ENCODE data around the gene ZNF561.
A peak's percentile ranks its signal among the peaks of the same experiment; 100 is the strongest.
"Not testable (repeated sequence)": the region's sequence is repeated elsewhere in the genome, so short reads cannot be mapped to it uniquely, and the experiment has no call there.

Gene ZNF561

DNA sequence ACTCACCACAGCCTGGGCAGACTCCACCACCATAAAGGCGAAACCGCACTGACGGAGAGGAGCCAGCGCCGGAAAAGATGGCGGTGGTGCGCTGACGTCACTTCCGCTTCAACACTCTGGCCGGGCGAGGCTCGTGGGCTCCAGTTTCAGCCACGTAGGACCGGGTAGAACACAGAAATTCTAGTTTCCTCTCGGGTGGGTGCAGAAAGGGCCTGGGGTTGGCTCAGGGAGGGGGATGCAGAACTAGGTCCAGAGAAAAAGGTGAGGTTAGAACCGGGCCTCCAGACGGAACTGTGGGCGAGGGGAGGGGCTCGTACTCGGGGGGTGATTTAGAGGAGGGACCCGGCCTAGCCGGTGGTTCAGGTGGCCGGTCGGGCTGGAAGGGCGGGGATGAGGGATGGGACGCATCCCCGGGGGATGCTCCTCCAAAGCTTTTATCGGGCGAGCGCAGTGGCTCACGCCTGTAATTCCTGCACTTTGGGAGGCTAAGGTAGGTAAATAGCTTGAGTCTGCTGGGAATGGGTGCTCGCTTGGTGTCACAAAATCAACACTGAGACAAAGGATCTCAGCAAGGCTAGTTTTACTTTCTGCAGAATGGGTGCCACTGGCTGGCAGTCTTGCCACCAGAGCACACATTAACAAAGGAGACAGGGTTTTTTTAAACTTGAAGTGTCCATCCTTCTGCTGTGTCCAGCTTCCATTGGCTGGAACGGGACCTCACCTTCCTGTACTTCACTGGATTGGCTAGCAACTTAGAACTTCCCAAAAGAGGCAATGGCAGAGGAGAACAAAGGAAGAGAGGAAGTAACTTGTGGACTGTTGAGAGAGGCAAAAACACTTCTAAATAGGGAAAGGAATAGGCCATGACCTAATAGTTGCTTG is at the start of gene ZNF561:
ZNF561 (minus strand) TSS at position 77 of the 882 bp plus-strand sequence. CDS start 1,776 bp downstream, outside the sequence.
- Histone ChIP-seq H3K4me1 (ENCODE audit: control insufficient read depth, insufficient read depth, low read length) (peaks cover 13% of the 10 kb centered on the region), H3K4me3 (ENCODE audit: low read length) (peak within 1 kb of the TSS; percentile 88), H3K9ac (ENCODE audit: low read length) (peak within 1 kb of the TSS; percentile 90), H3K9me3 (ENCODE audit: control insufficient read depth, low read length) (no peaks in the 10 kb centered on the region), H3K27me3 (replicated peaks; ENCODE audit: control insufficient read depth, insufficient read depth, low read length) (no peaks in the 10 kb centered on the region), H3K36me3 (ENCODE audit: control insufficient read depth, insufficient read depth, low read length, severe bottlenecking) (peaks cover 30% of the 10 kb centered on the region)
- DNase-seq (ENCODE audit: low read depth), result peak; percentile 95

DNA sequence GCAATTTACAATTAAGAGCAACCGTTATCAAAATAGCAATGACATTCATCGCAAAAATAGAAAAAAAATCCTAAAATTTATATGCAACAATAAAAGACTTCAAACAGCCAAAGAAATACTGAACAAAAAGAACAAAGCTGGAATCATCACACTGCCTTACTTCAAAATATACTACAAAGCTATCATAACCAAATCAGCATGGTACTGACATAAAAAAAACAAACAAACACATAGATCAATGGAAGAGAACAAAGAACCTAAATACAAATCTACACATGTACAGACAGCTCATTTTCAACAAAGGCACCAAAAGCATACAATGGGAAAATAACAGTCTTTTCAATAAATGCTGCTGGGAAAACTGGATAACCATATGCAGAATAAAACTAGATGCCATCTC is 47.5 kb upstream of the ZNF561 start:
- H3K9ac ChIP-seq (ENCODE audit: low read length), result no peak overlapping the region
- H3K9me3 ChIP-seq (ENCODE audit: control insufficient read depth, low read length), result peaks cover 25% of the 10 kb centered on the region

GRCh38 chr19:9667898-9668297 is 46.9 kb upstream of the ZNF561 start:
- no peaks in the 10 kb centered on the region for H3K27me3 ChIP-seq (replicated peaks; ENCODE audit: control insufficient read depth, insufficient read depth, low read length)
- DNase-seq (ENCODE audit: low read depth), result no peak
- peaks cover 18% of the 10 kb centered on the region for H3K9me3 ChIP-seq (ENCODE audit: control insufficient read depth, low read length)
- peaks cover 28% of the 10 kb centered on the region for H3K36me3 ChIP-seq (ENCODE audit: control insufficient read depth, insufficient read depth, low read length, severe bottlenecking)
- H3K4me3 ChIP-seq (ENCODE audit: low read length), result no peak overlapping the region
- no peaks in the 10 kb centered on the region for H3K4me1 ChIP-seq (ENCODE audit: control insufficient read depth, insufficient read depth, low read length)
- H3K9ac ChIP-seq (ENCODE audit: low read length), result no peak overlapping the region

More for the DNA sequence above, 47.5 kb upstream of the ZNF561 start:
- Histone ChIP-seq H3K4me1 (ENCODE audit: control insufficient read depth, insufficient read depth, low read length) (no peaks in the 10 kb centered on the region), H3K27me3 (replicated peaks; ENCODE audit: control insufficient read depth, insufficient read depth, low read length) (no peaks in the 10 kb centered on the region), H3K4me3 (ENCODE audit: low read length) (no peak overlapping the region), H3K36me3 (ENCODE audit: control insufficient read depth, insufficient read depth, low read length, severe bottlenecking) (peaks cover 28% of the 10 kb centered on the region)
- no peak for DNase-seq (ENCODE audit: low read depth)

- no peaks in the 10 kb centered on the region for H3K27me3 ChIP-seq (replicated peaks; ENCODE audit: control insufficient read depth, insufficient read depth, low read length)
- DNase-seq (ENCODE audit: low read depth), result no peak
Measured at GRCh38 chr19:9658769-9659168, 37.7 kb upstream of the ZNF561 start.

DNA sequence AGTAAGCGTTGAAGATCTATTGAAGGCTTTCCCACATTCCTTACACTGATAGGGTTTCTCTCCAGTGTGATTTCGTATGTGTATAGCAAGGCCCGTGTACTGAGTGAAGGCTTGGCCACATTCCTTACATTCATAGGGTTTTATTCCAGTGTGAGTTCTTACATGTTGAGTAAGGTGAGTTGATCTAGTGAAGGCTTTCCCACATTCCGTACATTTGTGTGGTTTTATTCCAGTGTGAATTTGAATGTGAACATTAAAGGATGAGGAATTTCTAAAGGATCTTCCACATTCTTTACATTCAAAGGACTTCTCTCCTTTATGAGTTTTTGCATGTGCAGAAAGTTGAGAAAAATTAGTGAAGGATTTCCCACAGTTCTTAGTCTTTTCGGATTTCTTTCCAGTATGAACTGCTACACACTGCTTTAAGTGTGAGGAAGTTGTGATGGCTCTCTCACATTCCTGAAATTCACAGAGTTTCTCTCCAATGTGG is 32.1 kb upstream of the ZNF561 start:
- Histone ChIP-seq H3K4me3 (ENCODE audit: low read length) (peak overlapping the region; percentile 66), H3K9me3 (ENCODE audit: control insufficient read depth, low read length) (peaks cover 60% of the 10 kb centered on the region), H3K36me3 (ENCODE audit: control insufficient read depth, insufficient read depth, low read length, severe bottlenecking) (peaks cover 90% of the 10 kb centered on the region)
- not testable (repeated sequence) for H3K9ac ChIP-seq (ENCODE audit: low read length); H3K4me1 ChIP-seq (ENCODE audit: control insufficient read depth, insufficient read depth, low read length); DNase-seq (ENCODE audit: low read depth); H3K27me3 ChIP-seq (replicated peaks; ENCODE audit: control insufficient read depth, insufficient read depth, low read length)

More at GRCh38 chr19:9658769-9659168, 37.7 kb upstream of the ZNF561 start:
- Histone ChIP-seq H3K4me3 (ENCODE audit: low read length) (no peak overlapping the region), H3K9ac (ENCODE audit: low read length) (no peak overlapping the region), H3K4me1 (ENCODE audit: control insufficient read depth, insufficient read depth, low read length) (no peaks in the 10 kb centered on the region), H3K9me3 (ENCODE audit: control insufficient read depth, low read length) (peaks cover 27% of the 10 kb centered on the region), H3K36me3 (ENCODE audit: control insufficient read depth, insufficient read depth, low read length, severe bottlenecking) (peaks cover 55% of the 10 kb centered on the region)

- Histone ChIP-seq H3K36me3 (ENCODE audit: control insufficient read depth, insufficient read depth, low read length, severe bottlenecking) (peaks cover 83% of the 10 kb centered on the region), H3K4me3 (ENCODE audit: low read length) (peak overlapping the region; percentile 66), H3K9me3 (ENCODE audit: control insufficient read depth, low read length) (peaks cover 60% of the 10 kb centered on the region)
- not testable (repeated sequence) for H3K9ac ChIP-seq (ENCODE audit: low read length); DNase-seq (ENCODE audit: low read depth); H3K4me1 ChIP-seq (ENCODE audit: control insufficient read depth, insufficient read depth, low read length); H3K27me3 ChIP-seq (replicated peaks; ENCODE audit: control insufficient read depth, insufficient read depth, low read length)
Measured at GRCh38 chr19:9651464-9651863, 30.4 kb upstream of the ZNF561 start.

- H3K9me3 ChIP-seq (ENCODE audit: control insufficient read depth, low read length), result peaks cover 49% of the 10 kb centered on the region
- H3K36me3 ChIP-seq (ENCODE audit: control insufficient read depth, insufficient read depth, low read length, severe bottlenecking), result peaks cover 75% of the 10 kb centered on the region
- H3K4me3 ChIP-seq (ENCODE audit: low read length), result peak overlapping the region; percentile 17
Measured at GRCh38 chr19:9650345-9650744, 29.3 kb upstream of the ZNF561 start.

GRCh38 chr19:9645472-9645871 is 24.4 kb upstream of the ZNF561 start:
- Histone ChIP-seq H3K4me3 (ENCODE audit: low read length) (no peak overlapping the region), H3K4me1 (ENCODE audit: control insufficient read depth, insufficient read depth, low read length) (no peaks in the 10 kb centered on the region), H3K36me3 (ENCODE audit: control insufficient read depth, insufficient read depth, low read length, severe bottlenecking) (peaks cover 28% of the 10 kb centered on the region), H3K9me3 (ENCODE audit: control insufficient read depth, low read length) (peaks cover 3% of the 10 kb centered on the region), H3K9ac (ENCODE audit: low read length) (no peak overlapping the region), H3K27me3 (replicated peaks; ENCODE audit: control insufficient read depth, insufficient read depth, low read length) (no peaks in the 10 kb centered on the region)
- no peak for DNase-seq (ENCODE audit: low read depth)

More at GRCh38 chr19:9650345-9650744, 29.3 kb upstream of the ZNF561 start:
- Histone ChIP-seq H3K27me3 (replicated peaks; ENCODE audit: control insufficient read depth, insufficient read depth, low read length) (no peaks in the 10 kb centered on the region), H3K4me1 (ENCODE audit: control insufficient read depth, insufficient read depth, low read length) (no peaks in the 10 kb centered on the region), H3K9ac (ENCODE audit: low read length) (no peak overlapping the region)
- no peak for DNase-seq (ENCODE audit: low read depth)

DNA sequence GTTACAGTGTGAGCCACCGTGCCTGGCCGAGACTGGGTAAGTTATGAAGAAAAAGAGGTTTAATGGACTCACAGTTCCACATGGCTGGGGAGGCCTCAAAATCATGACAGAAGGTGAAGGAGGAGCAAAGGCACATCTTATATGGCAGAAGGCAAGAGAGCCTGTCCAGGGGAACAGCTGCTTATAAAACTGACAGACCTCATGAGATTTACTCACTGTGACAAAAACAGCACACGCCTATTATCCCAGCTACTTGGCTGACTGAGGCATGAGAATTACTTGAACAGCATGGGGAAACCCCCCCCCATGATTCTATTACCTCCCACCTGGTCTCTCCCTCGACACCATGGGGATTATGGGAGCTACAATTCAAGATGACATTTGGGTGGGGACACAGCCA is 23.4 kb upstream of the ZNF561 start:
- no peak for DNase-seq (ENCODE audit: low read depth)
- no peaks in the 10 kb centered on the region for H3K9me3 ChIP-seq (ENCODE audit: control insufficient read depth, low read length)
- no peak overlapping the region for H3K9ac ChIP-seq (ENCODE audit: low read length)
- peaks cover 22% of the 10 kb centered on the region for H3K36me3 ChIP-seq (ENCODE audit: control insufficient read depth, insufficient read depth, low read length, severe bottlenecking)
- H3K4me1 ChIP-seq (ENCODE audit: control insufficient read depth, insufficient read depth, low read length), result no peaks in the 10 kb centered on the region
- H3K4me3 ChIP-seq (ENCODE audit: low read length), result no peak overlapping the region
- H3K27me3 ChIP-seq (replicated peaks; ENCODE audit: control insufficient read depth, insufficient read depth, low read length), result no peaks in the 10 kb centered on the region

- Histone ChIP-seq H3K4me3 (ENCODE audit: low read length) (no peak overlapping the region), H3K27me3 (replicated peaks; ENCODE audit: control insufficient read depth, insufficient read depth, low read length) (no peaks in the 10 kb centered on the region), H3K9ac (ENCODE audit: low read length) (no peak overlapping the region), H3K9me3 (ENCODE audit: control insufficient read depth, low read length) (no peaks in the 10 kb centered on the region), H3K4me1 (ENCODE audit: control insufficient read depth, insufficient read depth, low read length) (no peaks in the 10 kb centered on the region), H3K36me3 (ENCODE audit: control insufficient read depth, insufficient read depth, low read length, severe bottlenecking) (peaks cover 9% of the 10 kb centered on the region)
- no peak for DNase-seq (ENCODE audit: low read depth)
Measured at GRCh38 chr19:9641810-9642209, 20.8 kb upstream of the ZNF561 start.

DNA sequence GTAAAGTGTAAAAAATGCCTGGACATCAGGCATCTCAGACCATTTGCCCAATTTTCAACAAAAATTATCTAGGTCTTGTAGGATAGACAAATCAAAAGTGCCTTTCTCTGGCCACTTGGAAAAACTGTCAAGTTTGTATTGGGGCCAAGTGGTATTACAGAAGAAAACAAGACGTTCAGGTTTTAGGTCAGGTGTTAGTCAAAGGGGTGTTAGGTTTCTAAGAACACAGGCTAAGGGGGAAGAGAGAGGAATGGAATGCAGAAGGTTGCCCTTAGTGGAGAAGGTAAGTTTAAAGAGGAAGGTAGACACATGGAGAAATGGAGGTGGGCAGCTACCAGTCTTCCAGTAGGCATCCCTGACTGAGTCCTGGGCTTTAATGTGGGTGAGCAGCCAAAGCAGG is 19.9 kb upstream of the ZNF561 start:
- Histone ChIP-seq H3K9me3 (ENCODE audit: control insufficient read depth, low read length) (peaks cover 3% of the 10 kb centered on the region), H3K4me3 (ENCODE audit: low read length) (no peak overlapping the region), H3K4me1 (ENCODE audit: control insufficient read depth, insufficient read depth, low read length) (no peaks in the 10 kb centered on the region), H3K9ac (ENCODE audit: low read length) (no peak overlapping the region), H3K36me3 (ENCODE audit: control insufficient read depth, insufficient read depth, low read length, severe bottlenecking) (peaks cover 9% of the 10 kb centered on the region), H3K27me3 (replicated peaks; ENCODE audit: control insufficient read depth, insufficient read depth, low read length) (no peaks in the 10 kb centered on the region)
- DNase-seq (ENCODE audit: low read depth), result no peak
